Progenitor cell of endocrine pancreas (in vitro differentiated cells): ENCODE data around the gene CALML4. TPM values are rescaled to one million over a fixed set of nuclear protein-coding genes. Genes with fewer than 3 reads are reported as not detected.

ENCODE experiments used
- DNase-seq: peaks from one replicate; pipeline ENCODE4 v3.0.0; 2021; ENCODE audit warnings: low spot score; ENCODE audit not compliant: unreplicated experiment
- H3K27ac Mint-ChIP-seq: 2 replicates; pipeline ENCODE4 v1.8.0; 2021; ENCODE audit warnings: mild to moderate bottlenecking, moderate library complexity, mixed read lengths
- H3K27me3 Mint-ChIP-seq: 2 replicates; pipeline ENCODE4 v1.8.0; 2021; ENCODE audit warnings: mixed read lengths
- H3K36me3 Mint-ChIP-seq: 2 replicates; pipeline ENCODE4 v1.8.0; 2022; ENCODE audit warnings: mixed read lengths; ENCODE audit not compliant: insufficient read depth
- H3K4me1 Mint-ChIP-seq: 2 replicates; pipeline ENCODE4 v1.8.0; 2021; ENCODE audit warnings: low read depth, mixed read lengths
- H3K4me3 Mint-ChIP-seq: 2 replicates; pipeline ENCODE4 v1.8.0; 2021; ENCODE audit warnings: low read depth, mild to moderate bottlenecking, moderate library complexity, mixed read lengths
- H3K9me3 Mint-ChIP-seq: 2 replicates; pipeline ENCODE4 v1.8.0; 2021; ENCODE audit warnings: low read depth, mixed read lengths
- long read RNA-seq: library from polyadenylated mRNA; unstranded; transcript quantifications from one replicate; pipeline ENCODE4 v2.0.0, GENCODE V29; 2020
- total RNA-seq: library from RNA; stranded (reverse); gene quantifications from 2 replicates; pipeline ENCODE4 v1.2.1, GENCODE V29; 2021
- TF ChIP-seq, protein P1 (sequence below): fragments of 200-600 bp; sonication (generic); IDR thresholded peaks from one replicate; pipeline ENCODE4 v1.5.0; 2021; ENCODE audit warnings: antibody characterized with exemption, mild to moderate bottlenecking; ENCODE audit not compliant: unreplicated experiment

The CALML4 gene
- total RNA-seq = 9.7 and 11.9 TPM in 2 replicates
- long read RNA-seq, full-length matches to known transcripts = 8 of 10 reads
- long read RNA-seq, partial matches to known transcripts = 0 of 10 reads
- long read RNA-seq, other reads (novel, unspliced or antisense) = 2 of 10 reads

DNA sequence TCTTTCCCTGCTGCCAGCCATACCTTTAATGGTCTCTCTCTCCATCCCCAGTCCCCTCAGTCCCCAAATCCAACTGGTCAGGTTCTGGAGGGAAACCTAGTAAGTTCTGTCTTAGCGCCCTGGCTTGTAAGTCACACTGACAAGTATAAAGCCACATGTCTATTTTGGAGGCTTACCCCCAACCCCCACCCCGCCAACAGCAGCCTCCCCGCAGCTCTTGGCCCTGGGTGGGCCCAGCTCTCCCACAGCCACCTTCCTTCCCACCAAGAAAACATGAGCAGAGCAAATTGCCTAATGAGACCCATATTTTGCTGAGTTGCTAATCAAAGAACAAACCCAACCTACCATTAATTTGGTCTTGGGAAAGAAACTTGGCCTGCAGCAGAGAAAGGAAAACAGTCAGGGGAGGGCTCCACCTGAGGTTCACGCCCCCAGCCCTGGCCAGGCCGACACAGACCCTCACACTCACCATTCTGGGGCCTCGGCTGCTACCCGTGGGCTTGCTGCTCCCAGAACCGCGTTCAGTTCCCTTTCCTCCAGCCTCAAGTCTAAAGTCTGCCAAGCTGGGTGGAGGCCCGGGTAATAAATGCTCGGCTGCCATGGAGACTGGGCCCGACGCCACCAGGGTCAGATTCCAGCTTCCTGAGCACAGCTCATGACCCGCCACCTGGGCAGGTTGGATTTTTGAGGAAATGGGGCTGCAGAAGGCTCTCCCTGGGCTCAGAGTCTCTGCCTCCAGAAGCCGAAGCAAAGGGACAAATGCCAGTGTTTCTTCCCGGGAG is at the start of gene CALML4:
Gene CALML4 (minus strand): TSS at position 557 of the 782 bp plus-strand sequence. CDS start 85 bp downstream, at position 472.
- DNase-seq = no peak
- TF ChIP-seq, protein P1, sequence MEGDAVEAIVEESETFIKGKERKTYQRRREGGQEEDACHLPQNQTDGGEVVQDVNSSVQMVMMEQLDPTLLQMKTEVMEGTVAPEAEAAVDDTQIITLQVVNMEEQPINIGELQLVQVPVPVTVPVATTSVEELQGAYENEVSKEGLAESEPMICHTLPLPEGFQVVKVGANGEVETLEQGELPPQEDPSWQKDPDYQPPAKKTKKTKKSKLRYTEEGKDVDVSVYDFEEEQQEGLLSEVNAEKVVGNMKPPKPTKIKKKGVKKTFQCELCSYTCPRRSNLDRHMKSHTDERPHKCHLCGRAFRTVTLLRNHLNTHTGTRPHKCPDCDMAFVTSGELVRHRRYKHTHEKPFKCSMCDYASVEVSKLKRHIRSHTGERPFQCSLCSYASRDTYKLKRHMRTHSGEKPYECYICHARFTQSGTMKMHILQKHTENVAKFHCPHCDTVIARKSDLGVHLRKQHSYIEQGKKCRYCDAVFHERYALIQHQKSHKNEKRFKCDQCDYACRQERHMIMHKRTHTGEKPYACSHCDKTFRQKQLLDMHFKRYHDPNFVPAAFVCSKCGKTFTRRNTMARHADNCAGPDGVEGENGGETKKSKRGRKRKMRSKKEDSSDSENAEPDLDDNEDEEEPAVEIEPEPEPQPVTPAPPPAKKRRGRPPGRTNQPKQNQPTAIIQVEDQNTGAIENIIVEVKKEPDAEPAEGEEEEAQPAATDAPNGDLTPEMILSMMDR = no peak
- H3K4me3 Mint-ChIP-seq = peak within 1 kb of the TSS; percentile 44

GRCh38 chr15:68252925-68253534 is 47.9 kb upstream of the CALML4 start:
- H3K27me3 Mint-ChIP-seq = peaks cover 8% of the 10 kb centered on the region
- no peak overlapping the region for H3K4me3 Mint-ChIP-seq
- DNase-seq = no peak
- TF ChIP-seq, protein P1 = peak; percentile 78
- no peaks in the 10 kb centered on the region for H3K36me3 Mint-ChIP-seq
- H3K27ac Mint-ChIP-seq = no peak overlapping the region
- no peaks in the 10 kb centered on the region for H3K9me3 Mint-ChIP-seq
- peaks cover 2% of the 10 kb centered on the region for H3K4me1 Mint-ChIP-seq

More for the DNA sequence above, at the start of gene CALML4:
- no peaks in the 10 kb centered on the region for H3K9me3 Mint-ChIP-seq
- H3K27me3 Mint-ChIP-seq = no peaks in the 10 kb centered on the region
- H3K36me3 Mint-ChIP-seq = no peaks in the 10 kb centered on the region
- peaks cover 18% of the 10 kb centered on the region for H3K4me1 Mint-ChIP-seq
- peak within 1 kb of the TSS; percentile 37 for H3K27ac Mint-ChIP-seq

GRCh38 chr15:68249058-68249713 is 44.1 kb upstream of the CALML4 start:
- Mint-ChIP-seq H3K36me3 (peaks cover 5% of the 10 kb centered on the region), H3K4me3 (no peak overlapping the region), H3K27me3 (peaks cover under 1% of the 10 kb centered on the region), H3K4me1 (no peaks in the 10 kb centered on the region), H3K27ac (no peak overlapping the region), H3K9me3 (peaks cover 15% of the 10 kb centered on the region)
- no peak for DNase-seq
- TF ChIP-seq, protein P1 = no peak

- TF ChIP-seq, protein P1 = no peak
- no peak for DNase-seq
- Mint-ChIP-seq H3K4me1 (no peaks in the 10 kb centered on the region), H3K4me3 (no peak overlapping the region), H3K27me3 (no peaks in the 10 kb centered on the region), H3K27ac (no peak overlapping the region), H3K36me3 (peaks cover 7% of the 10 kb centered on the region), H3K9me3 (peaks cover 21% of the 10 kb centered on the region)
Observed at GRCh38 chr15:68244235-68244634, 39.1 kb upstream of the CALML4 start.
